Measurements from ENCODE around the gene SCAF4.

Gene SCAF4

GRCh38 chr21:31710586-31710985 lies 21.3 kb downstream of the SCAF4 start:
- DNase-seq: no peak

- no peak for DNase-seq
These were observed 23.4 kb downstream of the SCAF4 start for GRCh38 chr21:31708541-31708940.

GRCh38 chr21:31707499-31707898 lies 24.4 kb downstream of the SCAF4 start:
- DNase-seq: no peak

GRCh38 chr21:31706562-31706961 lies 25.4 kb downstream of the SCAF4 start:
- DNase-seq: no peak

GRCh38 chr21:31700040-31700439 lies 31.9 kb downstream of the SCAF4 start:
- DNase-seq: no peak

- no peak for DNase-seq
These were observed 33.5 kb downstream of the SCAF4 start for GRCh38 chr21:31698461-31698860.

GRCh38 chr21:31696424-31696823 lies 35.5 kb downstream of the SCAF4 start:
- no peak for DNase-seq

GRCh38 chr21:31693222-31693621 lies 38.7 kb downstream of the SCAF4 start:
- DNase-seq: no peak

GRCh38 chr21:31688603-31689368 lies 43.1 kb downstream of the SCAF4 start:
- DNase-seq: no peak

- no peak for DNase-seq
These were observed 44.8 kb downstream of the SCAF4 start for GRCh38 chr21:31687108-31687507.

- DNase-seq: no peak
These were observed 45.5 kb downstream of the SCAF4 start for GRCh38 chr21:31686272-31686915.

- DNase-seq: no peak
These were observed 47.0 kb downstream of the SCAF4 start for GRCh38 chr21:31684918-31685317.

- DNase-seq: no peak
These were observed 48.9 kb downstream of the SCAF4 start for GRCh38 chr21:31683029-31683428.

GRCh38 chr21:31682620-31683019 lies 49.3 kb downstream of the SCAF4 start:
- DNase-seq: no peak

- DNase-seq: no peak
These were observed 53.4 kb downstream of the SCAF4 start for GRCh38 chr21:31678478-31678877.

- no peak for DNase-seq
These were observed 54.9 kb downstream of the SCAF4 start for GRCh38 chr21:31677047-31677446.

- DNase-seq: no peak
These were observed 56.0 kb downstream of the SCAF4 start for GRCh38 chr21:31675960-31676359.

GRCh38 chr21:31675318-31675717 lies 56.6 kb downstream of the SCAF4 start:
- no peak for DNase-seq

- no peak for DNase-seq
These were observed 58.5 kb downstream of the SCAF4 start for GRCh38 chr21:31673321-31673912.

GRCh38 chr21:31671931-31672330 lies 60.0 kb downstream of the SCAF4 start:
- DNase-seq: no peak

- no peak for DNase-seq
These were observed 60.7 kb downstream of the SCAF4 start for GRCh38 chr21:31671146-31671716.

GRCh38 chr21:31670070-31670469 lies 61.8 kb downstream of the SCAF4 start:
- no peak for DNase-seq

GRCh38 chr21:31668651-31669491 lies 63.0 kb downstream of the SCAF4 start:
- no peak for DNase-seq
